ENCODE data around the gene PABPC1L.
A peak's percentile ranks its signal among the peaks of the same experiment; 100 is the strongest.

PABPC1L gene

DNA sequence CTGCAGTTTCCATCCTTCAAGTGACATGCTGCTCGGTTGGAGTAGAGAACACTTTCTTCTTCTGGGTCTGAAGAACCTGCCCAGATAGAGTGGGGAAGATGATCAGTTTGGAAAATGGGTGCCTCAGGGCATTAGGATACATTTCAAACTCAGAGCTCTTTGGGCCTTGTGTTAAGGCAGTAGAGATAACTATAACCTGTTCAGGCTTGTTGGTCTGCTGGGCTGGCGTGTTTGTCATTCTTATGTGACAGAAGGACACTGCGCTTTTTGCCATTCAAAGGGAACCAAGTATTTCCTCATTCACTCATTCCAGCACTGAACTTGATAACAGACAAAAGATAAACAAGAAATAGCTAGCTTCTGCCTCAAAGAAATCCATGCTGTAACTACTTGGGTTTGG, 46.5 kb downstream of the PABPC1L start:
- Histone ChIP-seq H3K4me3 (replicated peaks; ENCODE audit: low read depth, low read length) (no peak overlapping the region), H3K27me3 (replicated peaks; ENCODE audit: control insufficient read depth, insufficient read depth, low read length) (no peaks in the 10 kb centered on the region), H3K36me3 (ENCODE audit: control insufficient read depth, insufficient read depth, low read length) (peaks cover 20% of the 10 kb centered on the region)
- TF ChIP-seq CTCF (IDR thresholded peaks at IDR 0.05; ENCODE audit: insufficient read depth, low read length, poor library complexity, severe bottlenecking): no peak
- DNase-seq (ENCODE audit: extremely low read depth, insufficient read length): no peak

GRCh38 chr20:44958276-44958675, 48.4 kb downstream of the PABPC1L start:
- H3K4me3 ChIP-seq (replicated peaks; ENCODE audit: low read depth, low read length): no peak overlapping the region; the same call in 1 of the 2 replicates
- DNase-seq (ENCODE audit: extremely low read depth, insufficient read length): no peak
- no peak for TF ChIP-seq CTCF (IDR thresholded peaks at IDR 0.05; ENCODE audit: insufficient read depth, low read length, poor library complexity, severe bottlenecking)
- no peaks in the 10 kb centered on the region for H3K27me3 ChIP-seq (replicated peaks; ENCODE audit: control insufficient read depth, insufficient read depth, low read length)
- H3K36me3 ChIP-seq (ENCODE audit: control insufficient read depth, insufficient read depth, low read length): peaks cover 17% of the 10 kb centered on the region

- Histone ChIP-seq H3K27me3 (replicated peaks; ENCODE audit: control insufficient read depth, insufficient read depth, low read length) (no peaks in the 10 kb centered on the region), H3K36me3 (ENCODE audit: control insufficient read depth, insufficient read depth, low read length) (peaks cover 11% of the 10 kb centered on the region), H3K4me3 (replicated peaks; ENCODE audit: low read depth, low read length) (peak overlapping the region; percentile 86)
- no peak for TF ChIP-seq CTCF (IDR thresholded peaks at IDR 0.05; ENCODE audit: insufficient read depth, low read length, poor library complexity, severe bottlenecking)
- no peak for DNase-seq (ENCODE audit: extremely low read depth, insufficient read length)
Measured at GRCh38 chr20:44959082-44959637, 49.3 kb downstream of the PABPC1L start.

DNA sequence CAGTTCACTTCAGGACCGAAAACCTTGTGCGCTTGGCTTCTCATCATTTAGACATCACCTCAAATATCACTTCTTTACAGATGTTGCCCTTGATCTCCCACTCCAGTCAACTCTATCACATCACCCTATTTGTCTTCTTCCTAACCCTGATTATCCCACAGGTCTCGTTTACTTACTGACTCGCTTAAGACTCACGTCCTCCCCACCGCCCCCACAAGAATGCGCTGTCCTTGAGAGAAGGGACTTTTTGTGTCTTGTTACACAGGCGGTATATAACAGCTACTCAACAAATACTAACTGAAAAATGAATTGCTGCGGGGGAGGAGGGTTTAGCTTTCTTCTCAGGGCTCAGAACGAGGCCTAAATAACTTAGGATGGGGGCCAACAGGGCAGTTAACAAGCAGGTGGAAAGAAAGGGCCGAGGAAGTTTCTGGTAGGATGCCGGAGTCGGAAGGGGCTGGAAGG, 49.8 kb downstream of the PABPC1L start:
- no peak for DNase-seq (ENCODE audit: extremely low read depth, insufficient read length)

GRCh38 chr20:44960103-44960852, 50.4 kb downstream of the PABPC1L start, which contains the start of gene TOMM34:
TOMM34 (minus strand) TSS chr20:44960397; CDS start chr20:44960333, 64 bp downstream.
- Histone ChIP-seq H3K27me3 (replicated peaks; ENCODE audit: control insufficient read depth, insufficient read depth, low read length) (no peaks in the 10 kb centered on the region), H3K4me3 (replicated peaks; ENCODE audit: low read depth, low read length) (peak within 1 kb of the TSS; percentile 86), H3K36me3 (ENCODE audit: control insufficient read depth, insufficient read depth, low read length) (peaks cover 5% of the 10 kb centered on the region)
- no peak for TF ChIP-seq CTCF (IDR thresholded peaks at IDR 0.05; ENCODE audit: insufficient read depth, low read length, poor library complexity, severe bottlenecking)
- peak; percentile 93 for DNase-seq (ENCODE audit: extremely low read depth, insufficient read length)

More for the DNA sequence above, 49.8 kb downstream of the PABPC1L start:
- Histone ChIP-seq H3K27me3 (replicated peaks; ENCODE audit: control insufficient read depth, insufficient read depth, low read length) (no peaks in the 10 kb centered on the region), H3K4me3 (replicated peaks; ENCODE audit: low read depth, low read length) (peak overlapping the region; percentile 86), H3K36me3 (ENCODE audit: control insufficient read depth, insufficient read depth, low read length) (peaks cover 7% of the 10 kb centered on the region)
- no peak for TF ChIP-seq CTCF (IDR thresholded peaks at IDR 0.05; ENCODE audit: insufficient read depth, low read length, poor library complexity, severe bottlenecking)

All from GM06990 (cell line).